GM12801 (cell line): ENCODE measurements around the gene TMEM150C.

Source experiments
- CTCF ChIP-seq: IDR thresholded peaks from one replicate; pipeline ENCODE4 v1.5.1; 2011; ENCODE audit warnings: control low read depth; ENCODE audit not compliant: insufficient read length; ENCODE audit errors: extremely low read depth

TMEM150C gene

GRCh38 chr4:82450966-82451755 lies 110.6 kb downstream of the TMEM150C start:
- TF ChIP-seq CTCF = no peak

- no peak for TF ChIP-seq CTCF
Observed at GRCh38 chr4:82447886-82448285, 113.9 kb downstream of the TMEM150C start.

DNA sequence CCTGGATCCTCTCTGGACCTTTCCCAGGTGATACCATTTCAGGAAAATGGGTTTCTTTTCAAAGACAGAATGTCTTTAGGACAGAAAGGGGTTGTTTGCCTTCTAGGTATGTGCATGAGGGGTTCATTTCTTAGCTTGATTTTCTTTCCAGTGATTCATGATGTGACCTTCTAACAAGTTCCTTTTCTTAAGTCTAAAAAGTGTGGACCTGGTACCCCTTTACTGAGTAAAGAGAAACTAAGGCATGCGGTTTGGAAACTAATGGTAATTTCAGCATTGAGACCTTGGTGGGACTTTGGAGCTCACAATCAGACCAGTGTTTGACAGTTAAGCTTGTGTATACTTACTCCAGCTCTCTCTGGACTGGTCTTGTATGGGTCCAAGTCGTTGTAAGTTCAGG lies 122.7 kb downstream of the TMEM150C start:
- TF ChIP-seq CTCF = no peak

DNA sequence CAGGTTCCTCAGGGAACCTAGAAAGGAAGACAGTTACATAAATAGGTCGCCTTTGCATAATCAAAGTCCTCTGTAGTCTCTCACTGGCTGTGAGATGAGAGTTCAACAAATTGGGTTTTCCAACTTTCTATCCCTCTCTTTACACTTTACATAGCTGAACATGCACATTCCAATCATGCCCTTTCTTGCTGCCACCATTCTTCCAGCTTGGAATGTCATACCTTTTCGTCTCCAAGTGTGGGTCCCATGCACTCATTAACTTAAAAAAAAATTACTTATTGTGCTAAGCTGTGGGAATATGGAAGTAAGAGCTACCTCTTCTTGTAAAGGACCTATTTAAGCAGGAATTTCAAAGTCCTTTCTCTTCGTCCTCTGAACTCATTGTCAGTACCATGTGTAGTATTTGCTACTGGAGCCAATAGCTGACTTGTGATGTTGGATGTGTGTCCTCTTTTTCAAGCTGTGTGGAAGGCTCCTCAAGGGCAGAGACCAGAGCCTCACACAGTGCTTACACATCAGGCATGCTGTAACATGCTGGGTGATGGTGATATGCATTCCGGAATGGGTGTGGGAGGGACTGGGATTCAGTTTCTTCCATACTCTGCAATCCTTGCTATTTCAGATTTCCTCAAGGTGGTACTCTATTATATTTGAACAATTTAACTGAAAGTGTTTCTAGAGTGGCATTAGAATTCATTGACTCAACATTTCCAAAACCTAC lies 124.3 kb downstream of the TMEM150C start:
- no peak for TF ChIP-seq CTCF

- TF ChIP-seq CTCF = no peak
Observed at GRCh38 chr4:82436780-82437179, 125.0 kb downstream of the TMEM150C start.

DNA sequence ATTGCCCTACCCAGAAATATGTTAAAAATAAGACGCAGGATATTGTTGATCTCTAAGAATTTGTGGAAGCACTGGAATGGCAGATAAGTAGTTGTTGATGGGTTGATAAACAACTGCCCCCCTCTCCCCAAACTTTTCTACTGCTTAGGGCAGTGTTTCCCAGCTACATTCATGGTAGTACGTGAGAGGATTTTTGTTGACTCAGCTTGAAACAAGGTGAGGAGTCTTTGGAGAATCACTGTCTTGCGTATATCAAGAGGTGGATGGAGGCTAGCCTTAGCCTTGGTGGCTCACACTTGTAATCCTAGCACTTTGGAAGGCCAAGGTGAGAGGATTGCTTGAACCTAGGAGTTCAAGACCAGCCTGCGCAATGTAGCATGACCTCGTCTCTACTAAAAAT lies 125.7 kb downstream of the TMEM150C start:
- no peak for TF ChIP-seq CTCF

- no peak for TF ChIP-seq CTCF
Observed at GRCh38 chr4:82434949-82435348, 126.8 kb downstream of the TMEM150C start.
